Adipocyte (in vitro differentiated cells): ENCODE results near the gene GGT5.

Experiments used
- DNase-seq: peaks from one replicate; pipeline ENCODE4 v3.0.0-alpha.2; 2015; ENCODE audit warnings: low read depth
- H3K27me3 ChIP-seq: replicated peaks from 2 replicates; pipeline ENCODE4 v1.7.0; 2013; ENCODE audit warnings: mild to moderate bottlenecking, low read length, moderate library complexity; ENCODE audit not compliant: control insufficient read depth, insufficient read depth
- H3K36me3 ChIP-seq: 2 replicates; pipeline ENCODE4 v1.7.0; 2013; ENCODE audit warnings: low read length, mild to moderate bottlenecking, moderate library complexity; ENCODE audit not compliant: control insufficient read depth, insufficient read depth, severe bottlenecking
- H3K4me1 ChIP-seq: 2 replicates; pipeline ENCODE4 v1.7.0; 2013; ENCODE audit warnings: mild to moderate bottlenecking, low read length, moderate library complexity; ENCODE audit not compliant: control insufficient read depth, insufficient read depth
- H3K4me3 ChIP-seq: 2 replicates; pipeline ENCODE4 v1.7.0; 2013; ENCODE audit warnings: mild to moderate bottlenecking, low read length, moderate library complexity
- H3K9ac ChIP-seq: 2 replicates; pipeline ENCODE4 v1.7.0; 2013; ENCODE audit warnings: mild to moderate bottlenecking, low read length, moderate library complexity
- H3K9me3 ChIP-seq: 2 replicates; pipeline ENCODE4 v1.7.0; 2013; ENCODE audit warnings: mild to moderate bottlenecking, low read length, moderate library complexity; ENCODE audit not compliant: control insufficient read depth

The GGT5 gene

GRCh38 chr22:24178021-24178431 lies 66.9 kb downstream of the GGT5 start:
- H3K4me1 ChIP-seq = peaks cover 12% of the 10 kb centered on the region
- H3K4me3 ChIP-seq = no peak overlapping the region
- peaks cover 3% of the 10 kb centered on the region for H3K36me3 ChIP-seq
- no peak for DNase-seq
- H3K27me3 ChIP-seq = no peaks in the 10 kb centered on the region
- H3K9ac ChIP-seq = no peak overlapping the region
- H3K9me3 ChIP-seq = no peaks in the 10 kb centered on the region

DNA sequence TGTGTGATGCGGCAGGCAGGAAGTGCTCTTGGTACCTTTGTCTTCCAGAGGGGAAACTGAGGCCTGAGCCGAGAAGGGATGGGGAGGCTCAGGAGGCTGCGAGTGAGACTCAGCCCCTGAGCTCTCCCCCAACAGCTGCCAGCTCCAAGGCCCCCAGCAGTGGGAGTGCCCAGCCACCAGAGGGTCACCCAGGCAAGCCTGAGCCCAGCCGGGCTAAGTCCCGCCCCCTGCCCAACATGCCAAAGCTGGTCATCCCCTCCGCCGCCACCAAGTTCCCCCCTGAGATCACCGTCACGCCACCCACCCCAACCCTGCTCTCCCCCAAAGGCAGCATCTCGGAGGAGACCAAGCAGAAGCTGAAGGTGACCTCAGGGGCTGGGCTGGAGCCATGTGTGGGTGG lies 67.4 kb downstream of the GGT5 start:
- Histone ChIP-seq H3K9me3 (no peaks in the 10 kb centered on the region), H3K27me3 (no peaks in the 10 kb centered on the region), H3K9ac (no peak overlapping the region), H3K4me1 (peaks cover 12% of the 10 kb centered on the region), H3K4me3 (no peak overlapping the region), H3K36me3 (peaks cover 9% of the 10 kb centered on the region)
- DNase-seq = no peak

- Histone ChIP-seq H3K4me3 (no peak overlapping the region), H3K36me3 (peaks cover 13% of the 10 kb centered on the region), H3K9me3 (no peaks in the 10 kb centered on the region)
Observed at GRCh38 chr22:24177045-24177444, 67.8 kb downstream of the GGT5 start.

DNA sequence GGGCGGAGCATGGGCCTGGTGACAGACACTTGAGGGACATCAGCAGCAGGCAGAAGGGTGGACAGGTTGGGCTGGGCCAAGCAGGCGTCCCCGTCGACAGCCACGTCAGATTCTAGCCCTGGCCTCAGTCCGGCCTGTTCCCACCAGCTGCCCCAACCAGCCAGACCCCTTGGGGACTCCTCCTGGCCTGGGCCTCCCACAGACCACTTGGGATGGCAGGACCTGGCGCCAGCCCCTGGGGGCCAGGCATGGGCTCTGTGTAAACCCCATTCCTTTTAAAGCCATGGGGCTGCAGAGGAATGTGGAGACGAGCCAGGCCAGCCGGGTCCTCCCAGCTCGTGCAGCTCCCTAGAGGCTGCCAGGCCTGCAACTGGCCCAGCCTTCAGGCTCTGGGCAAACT lies 68.3 kb downstream of the GGT5 start:
- DNase-seq = no peak
- no peaks in the 10 kb centered on the region for H3K9me3 ChIP-seq
- H3K4me3 ChIP-seq = no peak overlapping the region
- H3K36me3 ChIP-seq = peaks cover 17% of the 10 kb centered on the region
- peaks cover 12% of the 10 kb centered on the region for H3K4me1 ChIP-seq
- H3K9ac ChIP-seq = no peak overlapping the region
- H3K27me3 ChIP-seq = no peaks in the 10 kb centered on the region

More at GRCh38 chr22:24177045-24177444, 67.8 kb downstream of the GGT5 start:
- Histone ChIP-seq H3K4me1 (peaks cover 12% of the 10 kb centered on the region), H3K27me3 (no peaks in the 10 kb centered on the region), H3K9ac (no peak overlapping the region)
- no peak for DNase-seq

DNA sequence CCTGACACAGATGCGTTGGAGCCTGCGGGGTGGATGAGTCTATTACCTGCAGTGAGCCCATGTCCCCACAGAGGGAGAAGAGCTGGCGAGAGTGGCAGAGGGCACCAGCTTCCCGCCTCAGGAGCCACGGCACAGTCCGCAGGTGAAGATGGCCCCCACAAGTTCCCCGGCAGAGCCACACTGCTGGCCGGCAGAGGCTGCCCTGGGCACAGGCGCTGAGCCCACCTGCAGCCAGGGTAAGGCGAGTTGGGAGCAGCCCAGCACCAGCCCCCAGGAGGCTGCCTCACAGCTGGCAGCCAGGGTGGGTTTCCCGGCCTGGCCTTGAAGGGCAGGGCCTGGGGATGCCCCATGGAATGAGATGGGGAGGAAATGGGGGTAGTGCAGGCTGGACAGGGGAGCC lies 68.8 kb downstream of the GGT5 start:
- Histone ChIP-seq H3K4me3 (no peak overlapping the region), H3K27me3 (no peaks in the 10 kb centered on the region), H3K36me3 (peaks cover 23% of the 10 kb centered on the region), H3K4me1 (peaks cover 9% of the 10 kb centered on the region), H3K9me3 (no peaks in the 10 kb centered on the region), H3K9ac (no peak overlapping the region)
- no peak for DNase-seq

GRCh38 chr22:24175160-24175808 lies 69.6 kb downstream of the GGT5 start:
- Histone ChIP-seq H3K27me3 (no peaks in the 10 kb centered on the region), H3K4me3 (no peak overlapping the region), H3K36me3 (peaks cover 27% of the 10 kb centered on the region), H3K9me3 (no peaks in the 10 kb centered on the region), H3K4me1 (peaks cover 9% of the 10 kb centered on the region), H3K9ac (peak overlapping the region; percentile 68)
- DNase-seq = peak; percentile 90

GRCh38 chr22:24171822-24172221 lies 73.1 kb downstream of the GGT5 start:
- Histone ChIP-seq H3K36me3 (peaks cover 45% of the 10 kb centered on the region), H3K27me3 (no peaks in the 10 kb centered on the region), H3K9me3 (no peaks in the 10 kb centered on the region)

GRCh38 chr22:24170632-24171031 lies 74.2 kb downstream of the GGT5 start:
- Histone ChIP-seq H3K4me1 (peaks cover 9% of the 10 kb centered on the region), H3K36me3 (peaks cover 57% of the 10 kb centered on the region), H3K9me3 (no peaks in the 10 kb centered on the region)

More at GRCh38 chr22:24171822-24172221, 73.1 kb downstream of the GGT5 start:
- Histone ChIP-seq H3K9ac (no peak overlapping the region), H3K4me3 (no peak overlapping the region), H3K4me1 (peaks cover 9% of the 10 kb centered on the region)
- DNase-seq = no peak

GRCh38 chr22:24170188-24170587 lies 74.7 kb downstream of the GGT5 start:
- Histone ChIP-seq H3K36me3 (peaks cover 61% of the 10 kb centered on the region), H3K4me1 (peaks cover 12% of the 10 kb centered on the region), H3K9me3 (no peaks in the 10 kb centered on the region), H3K27me3 (no peaks in the 10 kb centered on the region), H3K9ac (no peak overlapping the region), H3K4me3 (no peak overlapping the region)
- no peak for DNase-seq

More at GRCh38 chr22:24170632-24171031, 74.2 kb downstream of the GGT5 start:
- no peak overlapping the region for H3K4me3 ChIP-seq
- no peak overlapping the region for H3K9ac ChIP-seq
- H3K27me3 ChIP-seq = no peaks in the 10 kb centered on the region
- no peak for DNase-seq
